HG03139 (cell line): ENCODE results near the gene ZNF681.
"Not testable (repeated sequence)": the region's sequence is repeated elsewhere in the genome, so short reads cannot be mapped to it uniquely, and the experiment has no call there.

Experiments
- ATAC-seq: cut with Tn5 transposase; IDR thresholded peaks from one replicate; pipeline ENCODE4 v1.9.1; 2021; ENCODE audit not compliant: unreplicated experiment

The ZNF681 gene

DNA sequence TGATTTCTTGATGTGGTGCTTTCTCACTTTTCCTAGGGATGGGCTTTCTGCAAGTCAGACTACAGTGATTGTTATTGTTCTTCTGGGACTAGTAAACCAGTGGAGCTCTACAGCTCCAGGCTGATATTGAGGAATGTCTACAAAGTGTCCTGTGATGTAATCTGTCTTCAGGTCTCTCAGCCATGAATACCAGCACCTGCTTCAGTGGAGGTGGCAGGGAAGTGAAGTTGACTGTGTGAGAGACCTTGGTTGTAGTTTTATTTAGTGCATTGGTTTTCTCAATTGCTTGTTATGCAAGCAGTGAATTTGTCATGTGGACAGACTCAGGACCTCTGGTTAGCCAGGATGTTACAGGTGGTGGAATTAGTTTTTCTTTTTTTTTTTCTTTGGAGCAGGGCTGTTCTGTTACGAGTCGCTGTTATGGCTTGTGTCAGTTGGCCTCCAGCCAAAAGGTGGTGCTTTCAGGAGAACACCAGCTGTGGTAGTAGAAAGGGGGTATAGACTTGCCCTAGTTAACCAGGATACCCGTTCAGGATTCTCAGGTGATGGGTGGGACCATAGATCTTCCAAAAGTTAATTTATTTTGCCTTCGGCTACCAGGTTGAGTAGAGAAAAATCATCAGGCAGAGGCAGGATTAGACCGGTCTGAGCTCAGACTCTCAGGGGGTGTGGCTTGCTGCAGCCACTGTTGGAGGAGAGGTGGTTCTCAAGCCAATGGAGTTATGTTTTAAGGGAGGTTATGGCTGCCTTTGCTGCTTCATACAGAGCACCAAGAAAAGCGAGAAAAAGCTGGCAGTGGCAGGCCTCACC, 59.8 kb downstream of the ZNF681 start:
- no peak for ATAC-seq

DNA sequence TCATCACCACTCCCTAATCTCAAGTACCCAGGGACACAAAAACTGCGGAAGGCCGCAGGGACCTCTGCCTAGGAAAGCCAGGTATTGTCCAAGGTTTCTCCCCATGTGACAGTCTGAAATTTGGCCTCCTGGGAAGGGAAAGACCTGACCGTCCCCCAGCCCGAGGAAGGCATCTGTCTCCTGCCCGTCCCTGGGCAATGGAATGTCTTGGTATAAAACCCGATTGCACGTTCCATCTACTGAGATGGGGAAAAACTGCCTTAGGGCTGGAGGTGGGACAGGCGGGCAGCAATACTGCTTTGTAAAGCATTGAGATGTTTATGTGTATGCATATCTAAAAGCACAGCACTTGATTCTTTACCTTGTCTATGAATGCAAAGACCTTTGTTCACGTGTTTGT, 65.8 kb downstream of the ZNF681 start:
- not testable (repeated sequence) for ATAC-seq
